Pancreas (tissue), 10 donors: ENCODE results near the gene ILRUN. TPM values are rescaled to one million over a fixed set of nuclear protein-coding genes. Genes with fewer than 3 reads are reported as not detected.
"Not testable (repeated sequence)": the region's sequence is repeated elsewhere in the genome, so short reads cannot be mapped to it uniquely, and the experiment has no call there.

Experiments
- ATAC-seq, 4 donors: fragments of 200-7000 bp; cut with Tn5 transposase; one replicate each; pipeline versions ENCODE4 v1.8.0 to v1.9.1; 2020; ENCODE audit warnings: mild to moderate bottlenecking in 4 of 4, moderate library complexity in 4 of 4
- DNase-seq, 6 donors: peaks; one replicate each; pipeline ENCODE4 v3.0.0-alpha.2; 2020
- FAIRE-seq: peaks from 2 replicates; lab custom pipeline; 2012; peaks lifted over from hg19 to GRCh38; lab: Jason Lieb, UNC
- H3K27ac ChIP-seq, 4 donors: fragments of 200-600 bp; sonication (generic); 1 replicate in 3 of 4; 2 replicates in 1 of 4; pipeline versions ENCODE4 v1.5.0 to v1.8.0; 2020
- H3K27me3 ChIP-seq, 4 donors: fragments of 200-600 bp; one replicate each; pipeline ENCODE4 v1.8.0; 2021
- H3K36me3 ChIP-seq, 3 donors: fragments of 200-600 bp; sonication (generic) in 1 of 3; one replicate each; pipeline versions ENCODE4 v1.5.0 to v1.8.0; 2020 to 2021
- H3K4me1 ChIP-seq, 3 donors: fragments of 200-600 bp; one replicate each; pipeline ENCODE4 v1.8.0; 2021
- H3K4me3 ChIP-seq, 4 donors: fragments of 200-600 bp; sonication (generic) in 2 of 4; one replicate each; pipeline versions ENCODE4 v1.5.0 to v1.8.0; 2020 to 2021
- H3K9me3 ChIP-seq, 4 donors: fragments of 200-600 bp; one replicate each; pipeline ENCODE4 v1.8.0; 2021
- CTCF ChIP-seq, 4 donors: fragments of 200-600 bp; sonication (generic) in 3 of 4; IDR thresholded peaks; one replicate each; pipeline versions ENCODE4 v1.5.0 to v1.8.0; 2021; ENCODE audit warnings: antibody characterized with exemption in 4 of 4
- WGBS, 2 donors: extraction: QIAGEN DNeasy Blood & Tissue Kit; methylation state at CpG; one replicate each; pipeline ENCODE4 v1.1.7; 2013; 5-methylcytosine and 5-hydroxymethylcytosine counted together
- intact Hi-C, 3 donors: fragments of 100-400 bp; cut with DNase I; formaldehyde crosslinking; loops; one replicate each; pipeline versions ENCODE4 v1.11.1 to v1.14.2; 2022
- polyA plus RNA-seq, 2 donors: library from polyadenylated mRNA; stranded (reverse); fragments of 200-250 nt; gene quantifications; one replicate each; pipeline ENCODE4 v1.2.3, GENCODE V29; 2013
- total RNA-seq, 6 donors: library from RNA; stranded (reverse); fragmentation: NEBNext Ultra II Directional in 4 of 6; extraction: Animal tissue kit (Norgen Biotek cat#: 25700) in 4 of 6; gene quantifications; one replicate each; pipeline versions ENCODE4 v1.2.1 to v1.2.4, GENCODE V29; 2021 to 2023
- donor health status: healthy with polysubstance abuse.
- donor health status: DM: no; HTN: no; CAD: no; lungs with moderate emphysema.
- donor health status: DM: no; HTN: no; CAD: no.
- donor health status: control.
- donor health status: control.
- donor health status: Bipolar disorder and iron deficiency.
- donor health status: DM: yes; HTN: yes; CAD: no.
- donor health status: DM: no; HTN: no; CAD: no.
- donor health status: DM: no; HTN: no; CAD: no.
- donor health status: DM: yes; HTN: yes; CAD: no.

ILRUN gene
- total and polyA plus RNA-seq, 8 donors: 14.6 to 32.9 (median 22.7) TPM

DNA sequence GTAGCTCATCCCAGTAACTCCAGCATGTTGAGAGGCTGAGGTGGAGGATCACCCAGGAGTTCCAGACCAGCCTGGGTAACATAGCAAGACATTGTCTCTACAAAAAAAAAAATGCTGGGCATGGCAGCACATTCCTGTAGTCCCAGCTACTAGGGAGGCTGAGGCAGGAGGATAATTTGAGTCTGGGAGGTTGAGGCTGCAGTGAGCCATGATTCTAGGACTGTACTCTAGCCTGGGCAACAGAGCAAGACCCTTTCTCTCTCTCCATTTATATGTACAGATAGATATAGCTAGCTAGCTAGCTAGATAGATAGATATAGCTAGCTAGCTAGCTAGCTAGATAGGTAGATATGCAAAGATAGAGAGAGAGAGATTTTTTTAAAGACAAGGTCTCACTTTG is 20.4 kb downstream of the ILRUN start:
- H3K4me1 ChIP-seq: peaks cover 31 to 50% (median 35%) of the 10 kb centered on the region in 3 donors
- H3K4me3 ChIP-seq: no peak overlapping the region
- no peaks in the 10 kb centered on the region for H3K36me3 ChIP-seq
- H3K27ac ChIP-seq: no peak overlapping the region
- DNase-seq: no peak
- ATAC-seq: no peak
- intact Hi-C loops: no loop called here
- FAIRE-seq: no peak
- no peaks in the 10 kb centered on the region for H3K27me3 ChIP-seq
- no peaks in the 10 kb centered on the region for H3K9me3 ChIP-seq
- no peak for TF ChIP-seq CTCF (IDR thresholded peaks at IDR 0.05)

- WGBS, 2 donors: 92 to 94% methylated on average over 9 of the region's 9 CpGs
- H3K36me3 ChIP-seq, DNase-seq, ATAC-seq, H3K9me3 ChIP-seq, H3K4me3 ChIP-seq, H3K27ac ChIP-seq, FAIRE-seq, H3K27me3 ChIP-seq, intact Hi-C loops: not testable (repeated sequence)
- H3K4me1 ChIP-seq: peaks cover 21 to 38% (median 26%) of the 10 kb centered on the region in 3 donors
Observed at GRCh38 chr6:34674930-34675329, 21.6 kb downstream of the ILRUN start.

DNA sequence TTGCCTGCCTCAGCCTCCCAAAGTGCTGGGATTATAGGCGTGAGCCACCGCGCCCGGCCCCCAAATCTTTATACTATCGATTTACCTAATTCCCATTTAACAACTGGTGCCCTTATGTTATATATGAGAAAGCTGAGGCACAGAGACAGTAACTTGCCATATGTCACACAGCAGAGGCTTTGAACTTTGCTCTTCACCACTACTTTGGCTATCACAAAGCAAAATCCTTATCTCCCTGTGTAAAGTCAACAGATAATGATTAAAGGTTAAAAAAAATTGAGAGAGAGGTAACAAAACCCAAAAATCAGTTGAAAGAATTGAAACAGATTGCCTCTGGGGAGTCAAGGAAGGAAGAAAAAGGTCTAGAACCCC is 22.3 kb downstream of the ILRUN start:
- WGBS, 2 donors: 70 to 89% methylated on average over 5 of the region's 5 CpGs
- Histone ChIP-seq H3K4me1 (peaks cover 20 to 34% (median 26%) of the 10 kb centered on the region in 3 donors), H3K27ac (peak overlapping the region in 3 of 4 donors; percentile 15 to 39 (median 22))

GRCh38 chr6:34673064-34673463 is 23.5 kb downstream of the ILRUN start:
- WGBS, 2 donors: 3 to 6% methylated on average over 1 of the region's 1 CpG
- intact Hi-C loops: no loop called here
- Histone ChIP-seq H3K4me3 (no peak overlapping the region), H3K9me3 (no peaks in the 10 kb centered on the region), H3K4me1 (peaks cover 20 to 35% (median 26%) of the 10 kb centered on the region in 3 donors), H3K27me3 (no peaks in the 10 kb centered on the region), H3K36me3 (no peaks in the 10 kb centered on the region), H3K27ac (peak overlapping the region in 2 of 4 donors; percentile 39 to 46)
- DNase-seq: no peak
- ATAC-seq: peak in 1 of 4 donors; percentile 18
- TF ChIP-seq CTCF (IDR thresholded peaks at IDR 0.05): no peak
- no peak for FAIRE-seq

More for the DNA sequence above, 22.3 kb downstream of the ILRUN start:
- no peaks in the 10 kb centered on the region for H3K27me3 ChIP-seq
- DNase-seq (no peak), FAIRE-seq (no peak), ATAC-seq (peak in 3 of 4 donors; percentile 9 to 37 (median 29))
- no peak overlapping the region for H3K4me3 ChIP-seq
- no peaks in the 10 kb centered on the region for H3K36me3 ChIP-seq
- no peak for TF ChIP-seq CTCF (IDR thresholded peaks at IDR 0.05)
- intact Hi-C loops: no loop called here
- no peaks in the 10 kb centered on the region for H3K9me3 ChIP-seq

DNA sequence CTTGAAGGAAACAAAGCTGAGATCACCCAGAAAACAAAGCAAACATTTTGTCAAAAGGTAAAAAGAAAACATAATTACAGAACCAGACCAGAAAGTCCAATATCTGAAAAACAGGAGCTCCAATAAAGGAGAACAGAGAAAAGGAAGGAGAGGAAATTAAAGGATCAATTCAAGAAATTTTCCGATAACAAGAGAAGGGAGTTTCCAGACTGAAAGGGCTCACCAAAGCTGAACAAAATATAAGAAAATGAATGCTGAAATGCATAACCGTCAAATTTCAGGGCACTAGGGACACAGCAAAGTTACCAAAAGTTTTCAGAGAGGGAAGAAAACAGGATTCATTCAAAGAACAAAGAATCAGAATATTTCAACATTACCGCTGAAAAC is 23.9 kb downstream of the ILRUN start:
- TF ChIP-seq CTCF (IDR thresholded peaks at IDR 0.05): no peak
- intact Hi-C loops: no loop called here
- no peaks in the 10 kb centered on the region for H3K36me3 ChIP-seq
- no peaks in the 10 kb centered on the region for H3K27me3 ChIP-seq
- no peaks in the 10 kb centered on the region for H3K9me3 ChIP-seq
- DNase-seq (no peak), ATAC-seq (no peak), FAIRE-seq (no peak)
- peaks cover 20 to 40% (median 30%) of the 10 kb centered on the region in 3 donors for H3K4me1 ChIP-seq
- H3K4me3 ChIP-seq: no peak overlapping the region
- H3K27ac ChIP-seq: peak overlapping the region in 2 of 4 donors; percentile 39 to 46
- 71 to 75% methylated on average over 3 of the region's 3 CpGs for WGBS, 2 donors
